GM12873 (cell line): ENCODE results near the gene TSKS.

Source experiments
- CTCF ChIP-seq: IDR thresholded peaks from 2 replicates; pipeline ENCODE4 v1.5.1; 2012; ENCODE audit warnings: low read depth, mild to moderate bottlenecking, moderate library complexity, low read length, control low read depth; ENCODE audit not compliant: insufficient read depth; ENCODE audit errors: missing control alignments

TSKS gene

GRCh38 chr19:49801966-49802661, 39.0 kb upstream of the TSKS start:
- TF ChIP-seq CTCF = no peak

GRCh38 chr19:49801401-49801888, 38.3 kb upstream of the TSKS start:
- TF ChIP-seq CTCF = no peak

GRCh38 chr19:49800771-49801170, 37.7 kb upstream of the TSKS start:
- no peak for TF ChIP-seq CTCF

GRCh38 chr19:49799798-49800376, 36.8 kb upstream of the TSKS start:
- peak; percentile 40 for TF ChIP-seq CTCF

GRCh38 chr19:49799271-49799797, 36.2 kb upstream of the TSKS start:
- no peak for TF ChIP-seq CTCF

- no peak for TF ChIP-seq CTCF
Measured at GRCh38 chr19:49798574-49798973, 35.5 kb upstream of the TSKS start.

- TF ChIP-seq CTCF = no peak
Measured at GRCh38 chr19:49795615-49796014, 32.5 kb upstream of the TSKS start.
